ENCODE measurements around the gene HOXC9. TPM values are rescaled to one million over a fixed set of nuclear protein-coding genes. Genes with fewer than 3 reads are reported as not detected.
A peak's percentile ranks its signal among the peaks of the same experiment; 100 is the strongest.

Gene HOXC9
- total and polyA plus RNA-seq, 2 of the 8 experiments (the other 6 are each of a cell fraction or from before 2014, with no cell fraction given): not detected

DNA sequence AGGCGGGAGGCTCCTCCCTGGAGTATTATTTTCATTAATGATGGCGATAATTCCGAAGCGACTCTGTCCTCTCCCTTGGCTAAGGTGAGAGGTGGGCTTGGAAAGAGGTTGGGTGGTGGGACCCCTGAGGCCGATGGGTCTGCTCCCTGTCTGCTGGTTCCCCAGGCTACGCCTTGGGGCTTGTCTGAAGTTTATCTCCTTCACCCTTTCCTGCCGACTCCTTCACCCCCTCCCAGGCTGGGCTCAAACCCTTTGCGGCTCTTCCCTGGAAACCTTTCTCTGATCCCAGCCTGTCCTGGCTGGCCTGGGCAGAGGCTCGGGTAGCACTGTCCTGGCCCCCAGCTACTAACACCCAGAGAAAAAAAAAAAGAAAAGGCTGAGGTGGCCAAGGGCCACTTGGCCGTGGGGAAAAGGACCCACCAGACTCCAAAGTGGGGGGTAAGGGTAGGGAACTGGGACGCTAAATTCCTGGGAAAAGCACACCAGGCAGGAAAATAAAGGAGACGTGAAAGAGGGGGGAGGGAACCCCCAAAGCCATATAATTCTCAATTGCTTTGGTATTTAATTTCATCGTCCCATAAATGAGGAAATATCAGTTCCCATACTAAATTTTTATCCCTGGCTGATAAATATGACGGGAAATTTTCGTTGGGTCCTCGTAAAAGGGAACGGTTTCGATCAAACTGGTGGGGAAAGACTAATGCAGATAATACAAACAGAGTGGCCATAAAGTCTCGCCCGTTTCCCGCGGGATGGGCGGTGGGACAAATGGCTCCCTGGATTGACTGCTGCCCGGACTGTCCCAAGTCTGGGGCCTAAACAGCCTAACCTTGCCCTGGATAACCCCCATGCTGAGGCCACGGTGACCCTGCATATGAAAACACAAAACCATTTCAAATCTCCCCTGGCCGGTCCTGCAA is 17.1 kb upstream of the HOXC9 start:
- Histone ChIP-seq H4K20me1 (replicated peaks in 1 of 2; ENCODE audit: control insufficient read depth in 1 of 2, insufficient read depth in 2 of 2, low read length in 2 of 2) (peaks cover 21 to 31% of the 10 kb centered on the region in 2 experiments), H2AK5ac (ENCODE audit: low read depth, low read length) (no peak overlapping the region), H3K79me1 (ENCODE audit: low read depth, low read length) (no peaks in the 10 kb centered on the region), H3K36me3 (ENCODE audit: control insufficient read depth in 2 of 4, insufficient read depth in 4 of 4, low read length in 3 of 4) (peaks cover 0 to 8% (median 0%) of the 10 kb centered on the region in 4 experiments; a peak in 1 of 8 replicates), H2BK20ac (ENCODE audit: low read length) (no peak overlapping the region), H3K56ac (replicated peaks; ENCODE audit: insufficient read length, low read depth, low read length) (no peak overlapping the region), H2BK5ac (ENCODE audit: low read depth, low read length) (no peak overlapping the region), H2AFZ (ENCODE audit: low read length) (no peak overlapping the region), H3K9ac (replicated peaks in 1 of 4; ENCODE audit: extremely low read depth in 1 of 4, low read depth in 3 of 4, low read length in 3 of 4) (no peak overlapping the region), H3K4ac (replicated peaks; ENCODE audit: insufficient read length, low read depth, low read length) (no peak overlapping the region), H3K4me3 (ENCODE audit: extremely low read depth in 1 of 4, insufficient read depth in 2 of 4, low read depth in 3 of 4, low read length in 4 of 4) (no peak overlapping the region), H3K27me3 (replicated peaks in 1 of 4; ENCODE audit: control insufficient read depth in 3 of 4, extremely low read depth in 1 of 4, insufficient read depth in 3 of 4, low read length in 3 of 4) (peaks cover 91 to 99% (median 97%) of the 10 kb centered on the region in 4 experiments), H3K9me3 (ENCODE audit: insufficient read depth in 2 of 2, low read depth in 1 of 2, low read length in 1 of 2) (peaks cover 0 to 9% of the 10 kb centered on the region in 2 experiments; a peak in 1 of 4 replicates), H3K14ac (ENCODE audit: insufficient read length) (no peak overlapping the region), H3K27ac (ENCODE audit: low read depth, low read length) (no peak overlapping the region), H2BK12ac (ENCODE audit: low read depth, low read length) (no peak overlapping the region), H2BK120ac (replicated peaks; ENCODE audit: low read depth, low read length) (no peak overlapping the region), H3K18ac (ENCODE audit: extremely low read depth, low read length) (no peak overlapping the region), H4K8ac (ENCODE audit: extremely low read depth, insufficient read depth, low read length) (no peak overlapping the region), H4K91ac (replicated peaks; ENCODE audit: insufficient read length, low read length) (no peak overlapping the region), H3K4me1 (replicated peaks in 1 of 4; ENCODE audit: control insufficient read depth in 3 of 4, insufficient read depth in 4 of 4, low read length in 3 of 4) (peaks cover 0 to 6% (median 3%) of the 10 kb centered on the region in 4 experiments; a peak in 4 of 7 replicates), H2BK15ac (ENCODE audit: low read length) (no peak overlapping the region), H4K5ac (ENCODE audit: insufficient read length, low read depth, low read length) (no peak overlapping the region), H3K4me2 (ENCODE audit: insufficient read depth in 1 of 2, low read depth in 2 of 2, low read length in 2 of 2) (no peak overlapping the region), H3K79me2 (ENCODE audit: control insufficient read depth in 1 of 2, insufficient read depth in 2 of 2, low read length in 2 of 2) (no peaks in the 10 kb centered on the region), H3K23ac (ENCODE audit: insufficient read length) (no peak overlapping the region), H3K23me2 (ENCODE audit: low read depth, low read length) (no peaks in the 10 kb centered on the region; the same call in 1 of the 2 replicates)
- DNase-seq (ENCODE audit: low read depth in 1 of 2, low spot score in 2 of 2): no peak
- CTCF ChIA-PET (ENCODE audit: partially characterized antibody): no interaction called here
- WGBS, 2 experiments (ENCODE audit: extremely low coverage in 1 of 2, insufficient coverage in 1 of 2, insufficient read length in 1 of 2, insufficient replicate concordance in 2 of 2, low coverage in 1 of 2, low lambda C conversion rate in 2 of 2, missing lambda C conversion rate in 1 of 2): 22% methylated on average over 26 of the region's 26 CpGs; no CpG with 5 or more reads in 1 of the 2 experiments
- no peak for FAIRE-seq
- TF ChIP-seq CBX5 (IDR thresholded peaks at IDR 0.05; ENCODE audit: low read depth, low read length) (no peak), BRCA1 (IDR thresholded peaks at IDR 0.05; ENCODE audit: low read depth, low read length) (no peak), EZH2 (IDR thresholded peaks at IDR 0.05; ENCODE audit: low read depth, low read length, severe bottlenecking) (peak; percentile 12), GTF2F1 (IDR thresholded peaks at IDR 0.05; ENCODE audit: borderline replicate concordance, low read depth, low read length) (no peak), RNF2 (IDR thresholded peaks at IDR 0.05; ENCODE audit: borderline replicate concordance, low read depth, low read length, missing control alignments, poor library complexity, severe bottlenecking) (peak; percentile 91), RAD21 (IDR thresholded peaks at IDR 0.05 in 1 of 2, conservative IDR thresholded peaks at IDR 0.05 in 1 of 2; ENCODE audit: low read depth in 2 of 2, low read length in 2 of 2) (no peak)
- TF ChIP-seq, protein P1, sequence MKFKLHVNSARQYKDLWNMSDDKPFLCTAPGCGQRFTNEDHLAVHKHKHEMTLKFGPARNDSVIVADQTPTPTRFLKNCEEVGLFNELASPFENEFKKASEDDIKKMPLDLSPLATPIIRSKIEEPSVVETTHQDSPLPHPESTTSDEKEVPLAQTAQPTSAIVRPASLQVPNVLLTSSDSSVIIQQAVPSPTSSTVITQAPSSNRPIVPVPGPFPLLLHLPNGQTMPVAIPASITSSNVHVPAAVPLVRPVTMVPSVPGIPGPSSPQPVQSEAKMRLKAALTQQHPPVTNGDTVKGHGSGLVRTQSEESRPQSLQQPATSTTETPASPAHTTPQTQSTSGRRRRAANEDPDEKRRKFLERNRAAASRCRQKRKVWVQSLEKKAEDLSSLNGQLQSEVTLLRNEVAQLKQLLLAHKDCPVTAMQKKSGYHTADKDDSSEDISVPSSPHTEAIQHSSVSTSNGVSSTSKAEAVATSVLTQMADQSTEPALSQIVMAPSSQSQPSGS (IDR thresholded peaks at IDR 0.05; ENCODE audit: low read length): no peak
- POLR2A ChIA-PET (ENCODE audit: partially characterized antibody): no interaction called here
